Neural cell (in vitro differentiated cells): ENCODE measurements around the gene RNF215. TPM values are rescaled to one million over a fixed set of nuclear protein-coding genes. Genes with fewer than 3 reads are reported as not detected.

Source experiments
- H2AFZ ChIP-seq: fragments of 200-600, 300-800 bp; sonication (generic), shearing (Covaris generic); 2 replicates; pipeline ENCODE4 v1.6.0; 2014; ENCODE audit warnings: low read depth, mild to moderate bottlenecking, antibody characterized with exemption, low read length, moderate library complexity
- H3F3A ChIP-seq: fragments of 200-600 bp; shearing (Covaris generic); 2 replicates; pipeline ENCODE4 v1.6.1; 2016; ENCODE audit warnings: mild to moderate bottlenecking, moderate library complexity, mixed read lengths, antibody characterized with exemption, low read length; ENCODE audit not compliant: insufficient read depth, poor library complexity, severe bottlenecking
- H3K27ac ChIP-seq: fragments of 200-600, 300-800 bp; sonication (generic), shearing (Covaris generic); 2 replicates; pipeline ENCODE4 v1.5.1; 2014; ENCODE audit warnings: mild to moderate bottlenecking, low read length, moderate library complexity
- H3K27me3 ChIP-seq: fragments of 300-800, 200-600 bp; sonication (generic), shearing (Covaris generic); 2 replicates; pipeline ENCODE4 v1.6.0; 2014; ENCODE audit warnings: mild to moderate bottlenecking, low read depth, low read length, moderate library complexity; ENCODE audit not compliant: insufficient read depth
- H3K36me3 ChIP-seq: fragments of 300-800, 200-600 bp; sonication (generic), shearing (Covaris generic); 2 replicates; pipeline ENCODE4 v1.5.1; 2014; ENCODE audit warnings: mild to moderate bottlenecking, antibody characterized with exemption, low read length, moderate library complexity; ENCODE audit not compliant: insufficient read depth
- H3K4me2 ChIP-seq: fragments of 300-800, 200-600 bp; sonication (generic), shearing (Covaris generic); 2 replicates; pipeline ENCODE4 v1.6.0; 2014; ENCODE audit warnings: mild to moderate bottlenecking, low read length
- H3K4me3 ChIP-seq: fragments of 300-800, 200-600 bp; sonication (generic), shearing (Covaris generic); 2 replicates; pipeline ENCODE4 v1.5.1; 2014; ENCODE audit warnings: mild to moderate bottlenecking, low read length, moderate library complexity
- H3K79me2 ChIP-seq: fragments of 200-600 bp; shearing (Covaris generic); replicated peaks from 2 replicates; pipeline ENCODE4 v1.6.0; 2014; ENCODE audit warnings: mild to moderate bottlenecking, low read length, moderate library complexity; ENCODE audit not compliant: insufficient read depth
- H3K9ac ChIP-seq: fragments of 300-800, 200-600 bp; sonication (generic), shearing (Covaris generic); 2 replicates; pipeline ENCODE4 v1.6.1; 2016; ENCODE audit warnings: mild to moderate bottlenecking, low read length, mixed read lengths
- H3K9me2 ChIP-seq: fragments of 200-600 bp; shearing (Covaris generic); 2 replicates; pipeline ENCODE4 v1.6.1; 2016; ENCODE audit warnings: mild to moderate bottlenecking, low read length, mixed read lengths; ENCODE audit not compliant: insufficient read depth
- H3K9me3 ChIP-seq: fragments of 200-600, 300-800 bp; sonication (generic), shearing (Covaris generic); 2 replicates; pipeline ENCODE4 v1.6.1; 2016; ENCODE audit warnings: mild to moderate bottlenecking, mixed run types, low read length, moderate library complexity, mixed read lengths
- H4K20me1 ChIP-seq: fragments of 200-600 bp; shearing (Covaris generic); 2 replicates; pipeline ENCODE4 v1.6.1; 2016; ENCODE audit warnings: mild to moderate bottlenecking, mixed run types; ENCODE audit not compliant: insufficient read depth
- CTCF ChIP-seq: fragments of 450-650 bp; IDR thresholded peaks from 2 replicates; pipeline ENCODE4 v1.5.1; 2014; ENCODE audit warnings: antibody characterized with exemption, mild to moderate bottlenecking, moderate library complexity; ENCODE audit not compliant: poor library complexity, severe bottlenecking
- EP300 ChIP-seq: fragments of 450-650 bp; conservative IDR thresholded peaks from 2 replicates; pipeline ENCODE4 v1.6.1; 2014; ENCODE audit warnings: antibody characterized with exemption, mild to moderate bottlenecking, moderate library complexity; ENCODE audit not compliant: poor library complexity, severe bottlenecking
- EZH2 ChIP-seq: fragments of 200-600, 300-800 bp; shearing (Covaris generic), sonication (generic); IDR thresholded peaks from 2 replicates; pipeline ENCODE4 v1.6.1; 2014; ENCODE audit warnings: antibody characterized with exemption, low read length, borderline replicate concordance, mild to moderate bottlenecking; ENCODE audit not compliant: insufficient read depth, poor library complexity, severe bottlenecking
- MXI1 ChIP-seq: fragments of 450-650 bp; conservative IDR thresholded peaks from 2 replicates; pipeline ENCODE4 v1.6.1; 2014; ENCODE audit warnings: antibody characterized with exemption, mild to moderate bottlenecking; ENCODE audit not compliant: poor library complexity, severe bottlenecking
- POLR2AphosphoS5 ChIP-seq: IDR thresholded peaks from 2 replicates; pipeline ENCODE4 v1.6.1; 2012
- RAD21 ChIP-seq: fragments of 450-650 bp; conservative IDR thresholded peaks from 2 replicates; pipeline ENCODE4 v1.6.1; 2014; ENCODE audit warnings: antibody characterized with exemption, mild to moderate bottlenecking, moderate library complexity
- REST ChIP-seq: IDR thresholded peaks from 2 replicates; pipeline ENCODE4 v1.6.1; 2012; ENCODE audit warnings: borderline replicate concordance
- SMC3 ChIP-seq: fragments of 450-650 bp; conservative IDR thresholded peaks from 2 replicates; pipeline ENCODE4 v1.6.1; 2014; ENCODE audit warnings: antibody characterized with exemption, mild to moderate bottlenecking, moderate library complexity; ENCODE audit not compliant: poor library complexity
- TAF1 ChIP-seq: IDR thresholded peaks from 2 replicates; pipeline ENCODE4 v1.6.1; 2012; ENCODE audit warnings: low read depth
- polyA plus RNA-seq: library from polyadenylated mRNA; depleted of rRNA; stranded (reverse); fragments of >200 nt; gene quantifications from 2 replicates; pipeline ENCODE4 v1.2.3, GENCODE V29; 2014

RNF215 gene
- polyA plus RNA-seq, 1 donor from 2014 or later: 28.3 TPM

GRCh38 chr22:30406400-30406799 is 19.2 kb upstream of the RNF215 start:
- Histone ChIP-seq H3F3A (no peaks in the 10 kb centered on the region), H3K4me3 (no peak overlapping the region), H3K79me2 (no peaks in the 10 kb centered on the region), H4K20me1 (no peaks in the 10 kb centered on the region), H3K9me3 (no peaks in the 10 kb centered on the region), H3K27me3 (no peaks in the 10 kb centered on the region), H3K9ac (no peak overlapping the region), H3K9me2 (no peaks in the 10 kb centered on the region), H2AFZ (no peak overlapping the region), H3K36me3 (no peaks in the 10 kb centered on the region), H3K4me2 (no peak overlapping the region), H3K27ac (no peak overlapping the region)
- TF ChIP-seq CTCF: no peak
- no peak for TF ChIP-seq EZH2
- no peak for TF ChIP-seq POLR2AphosphoS5

- no peaks in the 10 kb centered on the region for H3K9me2 ChIP-seq
- no peaks in the 10 kb centered on the region for H3K36me3 ChIP-seq
- no peak overlapping the region for H3K9ac ChIP-seq
- TF ChIP-seq POLR2AphosphoS5 (no peak), RAD21 (no peak), EP300 (no peak), SMC3 (no peak), EZH2 (no peak), TAF1 (no peak), REST (no peak), CTCF (no peak), MXI1 (no peak)
- no peaks in the 10 kb centered on the region for H3K79me2 ChIP-seq
- no peaks in the 10 kb centered on the region for H4K20me1 ChIP-seq
- no peak overlapping the region for H2AFZ ChIP-seq
- no peaks in the 10 kb centered on the region for H3K9me3 ChIP-seq
- H3K27me3 ChIP-seq: no peaks in the 10 kb centered on the region
- no peak overlapping the region for H3K4me2 ChIP-seq
- no peaks in the 10 kb centered on the region for H3F3A ChIP-seq
- no peak overlapping the region for H3K27ac ChIP-seq
- H3K4me3 ChIP-seq: no peak overlapping the region
Observed at GRCh38 chr22:30405731-30406130, 18.5 kb upstream of the RNF215 start.
